HCT116 (cell line): ENCODE measurements around the gene SNX9. TPM values are rescaled to one million over a fixed set of nuclear protein-coding genes. Genes with fewer than 3 reads are reported as not detected.

Experiments used
- ATAC-seq: fragments of 200-7000 bp; cut with Tn5 transposase; 2 replicates; pipeline ENCODE4 v1.9.1; 2020; ENCODE audit warnings: mild to moderate bottlenecking, moderate library complexity
- BruUV-seq: library from RNA; stranded (reverse); fragments of 400-500 nt; replicated peaks from 2 replicates; lab custom pipeline; 2021; lab: Mats Ljungman, UMichigan
- CTCF ChIA-PET: fragments of 300-600 bp; sonication (Branson Sonifier 250); formaldehyde crosslinking; loops from one replicate; lab custom pipeline; 2021; ENCODE audit warnings: antibody characterized with exemption; lab: Charles Lee
- POLR2A ChIA-PET: fragments of 300-600, 350-600 bp; sonication (Branson Sonifier 250); formaldehyde crosslinking; loops from one replicate; lab custom pipeline; 2021; ENCODE audit warnings: antibody characterized with exemption; lab: Charles Lee
- RAD21 ChIA-PET, 2 experiments: fragments of 300-600 bp; sonication (Branson Sonifier 250); formaldehyde crosslinking; loops; one replicate each; lab custom pipeline; 2023; ENCODE audit warnings: low total read pairs in 2 of 2; ENCODE audit not compliant: uncharacterized antibody in 2 of 2, unreplicated experiment in 2 of 2, low non-redundant PET in 1 of 2; lab: Charles Lee
- DNase-seq: peaks from one replicate; pipeline ENCODE4 v3.0.0-alpha.2; 2010; ENCODE audit warnings: low read depth, low spot score
- H2AFZ ChIP-seq: fragments of 200-600 bp; shearing (Covaris generic), sonication (generic); 2 replicates; pipeline ENCODE4 v1.6.1; 2017; ENCODE audit warnings: low read depth, mixed run types, mixed read lengths, antibody characterized with exemption, low read length; ENCODE audit not compliant: poor library complexity, severe bottlenecking
- H3K27ac ChIP-seq: 2 replicates; pipeline ENCODE4 v1.5.1; 2012; ENCODE audit warnings: low read depth, low read length
- H3K27me3 ChIP-seq: fragments of 200-600 bp; sonication (generic); 2 replicates; pipeline ENCODE4 v1.6.1; 2016; ENCODE audit warnings: mixed run types, low read length, mixed read lengths; ENCODE audit not compliant: insufficient read depth
- H3K36me3 ChIP-seq, 2 experiments: fragments of 200-500 bp in 1 of 2; fragments of 200-600 bp in 1 of 2; sonication (Bioruptor generic) in 1 of 2; sonication (generic) in 1 of 2; 2 replicates each; pipeline versions ENCODE4 v1.5.1 to v1.6.1; 2014 to 2016; ENCODE audit warnings: low read length in 2 of 2, inconsistent platforms in 1 of 2, mixed read lengths in 1 of 2, mixed run types in 1 of 2; ENCODE audit not compliant: insufficient read depth in 2 of 2, control insufficient read depth in 1 of 2
- H3K4me1 ChIP-seq, 2 experiments: fragments of 200-600 bp in 1 of 2; sonication (generic) in 1 of 2; 2 replicates each; pipeline versions ENCODE4 v1.5.1 to v1.6.1; 2012 to 2017; ENCODE audit warnings: low read length in 2 of 2, inconsistent platforms in 1 of 2, mild to moderate bottlenecking in 1 of 2, mixed read lengths in 1 of 2, mixed run types in 1 of 2, moderate library complexity in 1 of 2; ENCODE audit not compliant: insufficient read depth in 2 of 2, control insufficient read depth in 1 of 2
- H3K4me2 ChIP-seq: fragments of 200-600 bp; sonication (generic); 2 replicates; pipeline ENCODE4 v1.6.1; 2017; ENCODE audit warnings: mixed run types, low read length, mixed read lengths
- H3K4me3 ChIP-seq, 2 experiments: fragments of 200-600 bp in 1 of 2; sonication (generic) in 1 of 2; replicated peaks in 1 of 2; 2 replicates each; pipeline ENCODE4 v1.5.1; 2011 to 2016; ENCODE audit warnings: low read length in 2 of 2, control low read depth in 1 of 2, low read depth in 1 of 2, mild to moderate bottlenecking in 1 of 2, mixed read lengths in 1 of 2, mixed run types in 1 of 2
- H3K79me2 ChIP-seq: fragments of 200-600 bp; sonication (generic); 2 replicates; pipeline ENCODE4 v1.6.1; 2017; ENCODE audit warnings: mild to moderate bottlenecking, mixed run types, low read length, moderate library complexity, mixed read lengths; ENCODE audit not compliant: insufficient read depth
- H3K9ac ChIP-seq: fragments of 200-600 bp; sonication (generic); 2 replicates; pipeline ENCODE4 v1.6.1; 2016; ENCODE audit warnings: low read length, mixed read lengths
- H3K9me2 ChIP-seq: fragments of 200-600 bp; sonication (generic), shearing (Covaris generic); 2 replicates; pipeline ENCODE4 v1.6.1; 2017; ENCODE audit warnings: mixed run types, mild to moderate bottlenecking, moderate library complexity; ENCODE audit not compliant: insufficient read depth
- H3K9me3 ChIP-seq, 2 experiments: fragments of 200-500 bp in 1 of 2; fragments of 200-600 bp in 1 of 2; sonication (Bioruptor generic) in 1 of 2; sonication (generic) in 1 of 2; 2 replicates each; pipeline ENCODE4 v1.6.1; 2014 to 2017; ENCODE audit warnings: low read length in 2 of 2, mixed read lengths in 2 of 2, inconsistent platforms in 1 of 2, low read depth in 1 of 2, mild to moderate bottlenecking in 1 of 2, mixed run types in 1 of 2, moderate library complexity in 1 of 2; ENCODE audit not compliant: control insufficient read depth in 1 of 2, insufficient read depth in 1 of 2
- H4K20me1 ChIP-seq: fragments of 200-600 bp; sonication (generic), shearing (Covaris generic); 2 replicates; pipeline ENCODE4 v1.6.1; 2017; ENCODE audit warnings: mixed run types, mild to moderate bottlenecking, moderate library complexity; ENCODE audit not compliant: insufficient read depth
- CEBPB ChIP-seq: IDR thresholded peaks from 2 replicates; pipeline ENCODE4 v1.6.1; 2012; ENCODE audit warnings: low read depth
- EGR1 ChIP-seq: IDR thresholded peaks from 2 replicates; pipeline ENCODE4 v1.6.1; 2012; ENCODE audit warnings: low read depth
- ELF1 ChIP-seq: IDR thresholded peaks from 2 replicates; pipeline ENCODE4 v1.6.1; 2012; ENCODE audit warnings: low read depth, borderline replicate concordance
- EZH2 ChIP-seq: fragments of 200-600 bp; sonication (generic); IDR thresholded peaks from 2 replicates; pipeline ENCODE4 v1.6.1; 2017; ENCODE audit warnings: antibody characterized with exemption, mixed run types
- EZH2phosphoT487 ChIP-seq: fragments of 200-600 bp; IDR thresholded peaks from 2 replicates; pipeline ENCODE4 v1.6.1; 2018; ENCODE audit warnings: antibody characterized with exemption, borderline replicate concordance
- FOSL1 ChIP-seq: IDR thresholded peaks from 2 replicates; pipeline ENCODE4 v1.6.1; 2012; ENCODE audit warnings: low read depth
- RAD21 ChIP-seq: IDR thresholded peaks from 2 replicates; pipeline ENCODE4 v1.6.1; 2012; ENCODE audit warnings: low read depth, mild to moderate bottlenecking
- ZFX ChIP-seq: fragments of 450-650 bp; IDR thresholded peaks from 2 replicates; pipeline ENCODE4 v1.6.1; 2017
- intact Hi-C: fragments of 100-400 bp; cut with micrococcal nuclease; formaldehyde crosslinking; loops from 2 replicates; pipeline ENCODE4 v1.10.0; 2022
- total RNA-seq: library from RNA; stranded (reverse); gene quantifications from one replicate; pipeline ENCODE4 v1.2.1, GENCODE V29; 2021; ENCODE audit not compliant: unreplicated experiment
- TF ChIP-seq, protein P1 (sequence below): IDR thresholded peaks from 2 replicates; pipeline ENCODE4 v1.6.1; 2012
- TF ChIP-seq, protein P2 (sequence below): IDR thresholded peaks from 2 replicates; pipeline ENCODE4 v1.6.1; 2011; ENCODE audit warnings: mild to moderate bottlenecking, low read length, moderate library complexity; ENCODE audit not compliant: insufficient replicate concordance; ENCODE audit errors: extremely low read depth

SNX9 gene
- total RNA-seq, 1 experiment from 2014 or later, result 42.5 TPM

DNA sequence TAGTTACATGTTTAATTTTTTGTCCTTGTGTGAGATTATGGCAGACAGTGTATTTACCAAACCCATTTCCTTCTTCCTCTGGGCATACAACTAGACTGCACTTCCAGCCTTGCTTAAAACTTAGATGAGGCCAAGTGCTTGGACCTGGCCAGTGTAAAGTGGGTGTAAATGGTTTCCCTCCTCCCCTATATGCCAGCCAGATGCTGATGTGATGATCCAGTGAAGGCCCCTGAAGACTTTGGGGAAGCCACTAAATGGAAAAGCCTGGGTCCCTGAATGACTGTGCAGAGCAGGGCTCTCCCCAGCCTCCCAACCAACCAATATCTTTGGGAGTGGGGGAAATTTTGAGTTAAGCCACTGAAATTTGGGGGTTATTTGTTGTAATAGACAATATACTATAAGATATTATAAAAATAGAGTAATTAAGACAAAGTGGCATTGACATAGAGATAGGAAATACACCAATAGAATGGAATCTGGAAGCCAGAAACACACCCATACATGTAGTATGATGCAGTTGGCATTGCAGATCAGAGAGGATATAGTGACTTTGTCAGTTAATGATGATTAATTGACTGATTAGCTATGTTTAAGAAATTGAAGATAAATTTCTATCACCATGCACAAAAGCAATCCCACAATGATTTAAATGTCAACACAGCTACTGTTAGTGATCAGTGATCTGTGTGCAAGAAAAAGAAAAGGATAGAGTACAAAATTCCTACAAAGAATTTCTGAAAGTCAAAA, 10.4 kb upstream of the SNX9 start:
- no peak overlapping the region for H3K27ac ChIP-seq
- RAD21 ChIA-PET, result no interaction called here
- no peak for TF ChIP-seq ZFX
- TF ChIP-seq ELF1, result no peak
- TF ChIP-seq EZH2, result no peak
- no peak for TF ChIP-seq EZH2phosphoT487
- TF ChIP-seq, protein P1, sequence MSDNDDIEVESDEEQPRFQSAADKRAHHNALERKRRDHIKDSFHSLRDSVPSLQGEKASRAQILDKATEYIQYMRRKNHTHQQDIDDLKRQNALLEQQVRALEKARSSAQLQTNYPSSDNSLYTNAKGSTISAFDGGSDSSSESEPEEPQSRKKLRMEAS, result no peak
- no peak for TF ChIP-seq RAD21
- TF ChIP-seq CEBPB, result no peak
- TF ChIP-seq, protein P2, sequence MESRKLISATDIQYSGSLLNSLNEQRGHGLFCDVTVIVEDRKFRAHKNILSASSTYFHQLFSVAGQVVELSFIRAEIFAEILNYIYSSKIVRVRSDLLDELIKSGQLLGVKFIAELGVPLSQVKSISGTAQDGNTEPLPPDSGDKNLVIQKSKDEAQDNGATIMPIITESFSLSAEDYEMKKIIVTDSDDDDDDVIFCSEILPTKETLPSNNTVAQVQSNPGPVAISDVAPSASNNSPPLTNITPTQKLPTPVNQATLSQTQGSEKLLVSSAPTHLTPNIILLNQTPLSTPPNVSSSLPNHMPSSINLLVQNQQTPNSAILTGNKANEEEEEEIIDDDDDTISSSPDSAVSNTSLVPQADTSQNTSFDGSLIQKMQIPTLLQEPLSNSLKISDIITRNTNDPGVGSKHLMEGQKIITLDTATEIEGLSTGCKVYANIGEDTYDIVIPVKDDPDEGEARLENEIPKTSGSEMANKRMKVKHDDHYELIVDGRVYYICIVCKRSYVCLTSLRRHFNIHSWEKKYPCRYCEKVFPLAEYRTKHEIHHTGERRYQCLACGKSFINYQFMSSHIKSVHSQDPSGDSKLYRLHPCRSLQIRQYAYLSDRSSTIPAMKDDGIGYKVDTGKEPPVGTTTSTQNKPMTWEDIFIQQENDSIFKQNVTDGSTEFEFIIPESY, result no peak
- no peak for TF ChIP-seq EGR1
- TF ChIP-seq FOSL1, result no peak
- H3K27me3 ChIP-seq, result no peaks in the 10 kb centered on the region
- POLR2A ChIA-PET, result no interaction called here
- H3K79me2 ChIP-seq, result no peaks in the 10 kb centered on the region
- no peak overlapping the region for H2AFZ ChIP-seq
- H3K4me1 ChIP-seq, result peaks cover 9 to 14% of the 10 kb centered on the region in 2 experiments; a peak in 3 of 4 replicates
- H3K4me2 ChIP-seq, result no peak overlapping the region
- ATAC-seq, result no peak
- no TSS peak for BruUV-seq
- H3K9ac ChIP-seq, result no peak overlapping the region
- intact Hi-C loops, result no loop called here
- CTCF ChIA-PET, result interaction anchor here (0.7 kb wide), 1 partner anchor 61 kb away, joined by 3 read pairs; no protein-coding TSS in a partner anchor
- no peaks in the 10 kb centered on the region for H3K9me2 ChIP-seq
- H3K9me3 ChIP-seq, result 0 out of 4 replicates have a peak, but pooled peaks cover 0 to 10% of the 10 kb centered on the region in 2 experiments
- no peaks in the 10 kb centered on the region for H3K36me3 ChIP-seq
- DNase-seq, result no peak
- no peaks in the 10 kb centered on the region for H4K20me1 ChIP-seq
- H3K4me3 ChIP-seq, result no peak overlapping the region
